Neural cell (in vitro differentiated cells): ENCODE data around the gene RAI2. TPM values are rescaled to one million over a fixed set of nuclear protein-coding genes. Genes with fewer than 3 reads are reported as not detected.

Experiments used
- H2AFZ ChIP-seq: fragments of 200-600, 300-800 bp; sonication (generic), shearing (Covaris generic); 2 replicates; pipeline ENCODE4 v1.6.0; 2014; ENCODE audit warnings: low read depth, mild to moderate bottlenecking, antibody characterized with exemption, low read length, moderate library complexity
- H3F3A ChIP-seq: fragments of 200-600 bp; shearing (Covaris generic); 2 replicates; pipeline ENCODE4 v1.6.1; 2016; ENCODE audit warnings: mild to moderate bottlenecking, moderate library complexity, mixed read lengths, antibody characterized with exemption, low read length; ENCODE audit not compliant: insufficient read depth, poor library complexity, severe bottlenecking
- H3K27ac ChIP-seq: fragments of 200-600, 300-800 bp; sonication (generic), shearing (Covaris generic); 2 replicates; pipeline ENCODE4 v1.5.1; 2014; ENCODE audit warnings: mild to moderate bottlenecking, low read length, moderate library complexity
- H3K27me3 ChIP-seq: fragments of 300-800, 200-600 bp; sonication (generic), shearing (Covaris generic); 2 replicates; pipeline ENCODE4 v1.6.0; 2014; ENCODE audit warnings: mild to moderate bottlenecking, low read depth, low read length, moderate library complexity; ENCODE audit not compliant: insufficient read depth
- H3K36me3 ChIP-seq: fragments of 300-800, 200-600 bp; sonication (generic), shearing (Covaris generic); 2 replicates; pipeline ENCODE4 v1.5.1; 2014; ENCODE audit warnings: mild to moderate bottlenecking, antibody characterized with exemption, low read length, moderate library complexity; ENCODE audit not compliant: insufficient read depth
- H3K4me2 ChIP-seq: fragments of 300-800, 200-600 bp; sonication (generic), shearing (Covaris generic); 2 replicates; pipeline ENCODE4 v1.6.0; 2014; ENCODE audit warnings: mild to moderate bottlenecking, low read length
- H3K4me3 ChIP-seq: fragments of 300-800, 200-600 bp; sonication (generic), shearing (Covaris generic); 2 replicates; pipeline ENCODE4 v1.5.1; 2014; ENCODE audit warnings: mild to moderate bottlenecking, low read length, moderate library complexity
- H3K79me2 ChIP-seq: fragments of 200-600 bp; shearing (Covaris generic); replicated peaks from 2 replicates; pipeline ENCODE4 v1.6.0; 2014; ENCODE audit warnings: mild to moderate bottlenecking, low read length, moderate library complexity; ENCODE audit not compliant: insufficient read depth
- H3K9ac ChIP-seq: fragments of 300-800, 200-600 bp; sonication (generic), shearing (Covaris generic); 2 replicates; pipeline ENCODE4 v1.6.1; 2016; ENCODE audit warnings: mild to moderate bottlenecking, low read length, mixed read lengths
- H3K9me2 ChIP-seq: fragments of 200-600 bp; shearing (Covaris generic); 2 replicates; pipeline ENCODE4 v1.6.1; 2016; ENCODE audit warnings: mild to moderate bottlenecking, low read length, mixed read lengths; ENCODE audit not compliant: insufficient read depth
- H3K9me3 ChIP-seq: fragments of 200-600, 300-800 bp; sonication (generic), shearing (Covaris generic); 2 replicates; pipeline ENCODE4 v1.6.1; 2016; ENCODE audit warnings: mild to moderate bottlenecking, mixed run types, low read length, moderate library complexity, mixed read lengths
- H4K20me1 ChIP-seq: fragments of 200-600 bp; shearing (Covaris generic); 2 replicates; pipeline ENCODE4 v1.6.1; 2016; ENCODE audit warnings: mild to moderate bottlenecking, mixed run types; ENCODE audit not compliant: insufficient read depth
- EP300 ChIP-seq: fragments of 450-650 bp; conservative IDR thresholded peaks from 2 replicates; pipeline ENCODE4 v1.6.1; 2014; ENCODE audit warnings: antibody characterized with exemption, mild to moderate bottlenecking, moderate library complexity; ENCODE audit not compliant: poor library complexity, severe bottlenecking
- EZH2 ChIP-seq: fragments of 200-600, 300-800 bp; shearing (Covaris generic), sonication (generic); IDR thresholded peaks from 2 replicates; pipeline ENCODE4 v1.6.1; 2014; ENCODE audit warnings: antibody characterized with exemption, low read length, borderline replicate concordance, mild to moderate bottlenecking; ENCODE audit not compliant: insufficient read depth, poor library complexity, severe bottlenecking
- MXI1 ChIP-seq: fragments of 450-650 bp; conservative IDR thresholded peaks from 2 replicates; pipeline ENCODE4 v1.6.1; 2014; ENCODE audit warnings: antibody characterized with exemption, mild to moderate bottlenecking; ENCODE audit not compliant: poor library complexity, severe bottlenecking
- POLR2AphosphoS5 ChIP-seq: IDR thresholded peaks from 2 replicates; pipeline ENCODE4 v1.6.1; 2012
- RAD21 ChIP-seq: fragments of 450-650 bp; conservative IDR thresholded peaks from 2 replicates; pipeline ENCODE4 v1.6.1; 2014; ENCODE audit warnings: antibody characterized with exemption, mild to moderate bottlenecking, moderate library complexity
- SMC3 ChIP-seq: fragments of 450-650 bp; conservative IDR thresholded peaks from 2 replicates; pipeline ENCODE4 v1.6.1; 2014; ENCODE audit warnings: antibody characterized with exemption, mild to moderate bottlenecking, moderate library complexity; ENCODE audit not compliant: poor library complexity
- TAF1 ChIP-seq: IDR thresholded peaks from 2 replicates; pipeline ENCODE4 v1.6.1; 2012; ENCODE audit warnings: low read depth
- polyA plus RNA-seq: library from polyadenylated mRNA; depleted of rRNA; stranded (reverse); fragments of >200 nt; gene quantifications from 2 replicates; pipeline ENCODE4 v1.2.3, GENCODE V29; 2014
- TF ChIP-seq, protein P1 (sequence below): IDR thresholded peaks from 2 replicates; pipeline ENCODE4 v1.6.1; 2012; ENCODE audit warnings: borderline replicate concordance
- TF ChIP-seq, protein P2 (sequence below): fragments of 450-650 bp; IDR thresholded peaks from 2 replicates; pipeline ENCODE4 v1.5.1; 2014; ENCODE audit warnings: antibody characterized with exemption, mild to moderate bottlenecking, moderate library complexity; ENCODE audit not compliant: poor library complexity, severe bottlenecking

The RAI2 gene
- polyA plus RNA-seq, 1 donor from 2014 or later: 4.8 TPM

DNA sequence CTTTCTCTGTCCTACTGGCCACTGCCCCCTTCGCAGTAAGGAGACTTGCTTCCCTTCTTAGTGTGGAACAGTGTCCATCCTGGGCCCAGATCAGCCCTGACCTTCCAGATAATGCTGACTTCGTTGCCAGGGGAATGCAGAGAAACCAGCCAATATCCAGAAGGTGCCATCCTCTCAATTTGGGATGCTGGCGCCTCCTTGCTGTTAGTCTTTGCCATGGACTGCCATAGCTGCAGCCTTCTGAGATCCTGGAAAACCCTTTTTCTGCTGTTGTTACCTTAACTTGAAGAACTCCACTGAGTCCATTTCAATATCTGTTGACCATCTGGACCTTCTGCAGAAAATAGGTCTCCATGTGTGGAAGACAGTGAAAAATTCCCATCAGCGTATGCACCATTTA, 21.8 kb downstream of the RAI2 start:
- no peaks in the 10 kb centered on the region for H4K20me1 ChIP-seq
- H3K79me2 ChIP-seq: no peaks in the 10 kb centered on the region
- H3K36me3 ChIP-seq: no peaks in the 10 kb centered on the region
- H3K27me3 ChIP-seq: no peaks in the 10 kb centered on the region
- no peaks in the 10 kb centered on the region for H3K9me3 ChIP-seq
- no peak overlapping the region for H3K4me2 ChIP-seq
- no peaks in the 10 kb centered on the region for H3F3A ChIP-seq
- TF ChIP-seq TAF1 (no peak), SMC3 (no peak), RAD21 (no peak), EZH2 (no peak), POLR2AphosphoS5 (no peak), MXI1 (no peak), EP300 (no peak)
- TF ChIP-seq, protein P1, sequence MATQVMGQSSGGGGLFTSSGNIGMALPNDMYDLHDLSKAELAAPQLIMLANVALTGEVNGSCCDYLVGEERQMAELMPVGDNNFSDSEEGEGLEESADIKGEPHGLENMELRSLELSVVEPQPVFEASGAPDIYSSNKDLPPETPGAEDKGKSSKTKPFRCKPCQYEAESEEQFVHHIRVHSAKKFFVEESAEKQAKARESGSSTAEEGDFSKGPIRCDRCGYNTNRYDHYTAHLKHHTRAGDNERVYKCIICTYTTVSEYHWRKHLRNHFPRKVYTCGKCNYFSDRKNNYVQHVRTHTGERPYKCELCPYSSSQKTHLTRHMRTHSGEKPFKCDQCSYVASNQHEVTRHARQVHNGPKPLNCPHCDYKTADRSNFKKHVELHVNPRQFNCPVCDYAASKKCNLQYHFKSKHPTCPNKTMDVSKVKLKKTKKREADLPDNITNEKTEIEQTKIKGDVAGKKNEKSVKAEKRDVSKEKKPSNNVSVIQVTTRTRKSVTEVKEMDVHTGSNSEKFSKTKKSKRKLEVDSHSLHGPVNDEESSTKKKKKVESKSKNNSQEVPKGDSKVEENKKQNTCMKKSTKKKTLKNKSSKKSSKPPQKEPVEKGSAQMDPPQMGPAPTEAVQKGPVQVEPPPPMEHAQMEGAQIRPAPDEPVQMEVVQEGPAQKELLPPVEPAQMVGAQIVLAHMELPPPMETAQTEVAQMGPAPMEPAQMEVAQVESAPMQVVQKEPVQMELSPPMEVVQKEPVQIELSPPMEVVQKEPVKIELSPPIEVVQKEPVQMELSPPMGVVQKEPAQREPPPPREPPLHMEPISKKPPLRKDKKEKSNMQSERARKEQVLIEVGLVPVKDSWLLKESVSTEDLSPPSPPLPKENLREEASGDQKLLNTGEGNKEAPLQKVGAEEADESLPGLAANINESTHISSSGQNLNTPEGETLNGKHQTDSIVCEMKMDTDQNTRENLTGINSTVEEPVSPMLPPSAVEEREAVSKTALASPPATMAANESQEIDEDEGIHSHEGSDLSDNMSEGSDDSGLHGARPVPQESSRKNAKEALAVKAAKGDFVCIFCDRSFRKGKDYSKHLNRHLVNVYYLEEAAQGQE: no peak
- TF ChIP-seq, protein P2, sequence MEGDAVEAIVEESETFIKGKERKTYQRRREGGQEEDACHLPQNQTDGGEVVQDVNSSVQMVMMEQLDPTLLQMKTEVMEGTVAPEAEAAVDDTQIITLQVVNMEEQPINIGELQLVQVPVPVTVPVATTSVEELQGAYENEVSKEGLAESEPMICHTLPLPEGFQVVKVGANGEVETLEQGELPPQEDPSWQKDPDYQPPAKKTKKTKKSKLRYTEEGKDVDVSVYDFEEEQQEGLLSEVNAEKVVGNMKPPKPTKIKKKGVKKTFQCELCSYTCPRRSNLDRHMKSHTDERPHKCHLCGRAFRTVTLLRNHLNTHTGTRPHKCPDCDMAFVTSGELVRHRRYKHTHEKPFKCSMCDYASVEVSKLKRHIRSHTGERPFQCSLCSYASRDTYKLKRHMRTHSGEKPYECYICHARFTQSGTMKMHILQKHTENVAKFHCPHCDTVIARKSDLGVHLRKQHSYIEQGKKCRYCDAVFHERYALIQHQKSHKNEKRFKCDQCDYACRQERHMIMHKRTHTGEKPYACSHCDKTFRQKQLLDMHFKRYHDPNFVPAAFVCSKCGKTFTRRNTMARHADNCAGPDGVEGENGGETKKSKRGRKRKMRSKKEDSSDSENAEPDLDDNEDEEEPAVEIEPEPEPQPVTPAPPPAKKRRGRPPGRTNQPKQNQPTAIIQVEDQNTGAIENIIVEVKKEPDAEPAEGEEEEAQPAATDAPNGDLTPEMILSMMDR: no peak
- H3K27ac ChIP-seq: no peak overlapping the region
- H3K9ac ChIP-seq: no peak overlapping the region
- H3K9me2 ChIP-seq: no peaks in the 10 kb centered on the region
- H3K4me3 ChIP-seq: no peak overlapping the region
- no peak overlapping the region for H2AFZ ChIP-seq

DNA sequence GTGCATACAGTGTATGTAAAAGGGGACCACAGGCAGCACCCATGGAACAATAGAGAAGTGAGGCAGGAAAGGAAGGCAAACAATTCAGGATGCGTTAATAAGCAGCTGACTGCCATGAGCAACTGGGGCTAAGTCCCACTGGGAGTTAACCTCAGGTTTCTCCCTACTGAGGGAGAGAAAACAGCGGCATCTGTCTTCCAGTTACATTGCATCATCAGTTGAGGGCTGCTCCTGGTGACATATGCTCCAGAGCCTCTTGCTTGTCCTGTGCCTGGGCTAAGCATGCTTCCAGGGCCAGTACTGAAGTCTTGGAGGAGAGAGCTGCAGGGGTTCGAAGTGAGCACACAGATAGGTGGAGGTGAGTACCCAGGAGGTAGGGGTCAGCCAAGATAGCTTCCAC, 24.3 kb downstream of the RAI2 start:
- no peaks in the 10 kb centered on the region for H3K9me3 ChIP-seq
- H3K27ac ChIP-seq: no peak overlapping the region
- no peak overlapping the region for H3K9ac ChIP-seq
- H3K4me2 ChIP-seq: no peak overlapping the region
- no peak overlapping the region for H2AFZ ChIP-seq
- no peaks in the 10 kb centered on the region for H3K36me3 ChIP-seq
- no peak for TF ChIP-seq RAD21
- TF ChIP-seq TAF1: no peak
- H3K27me3 ChIP-seq: no peaks in the 10 kb centered on the region
- H4K20me1 ChIP-seq: no peaks in the 10 kb centered on the region
- H3K79me2 ChIP-seq: no peaks in the 10 kb centered on the region
- H3K4me3 ChIP-seq: no peak overlapping the region
- no peaks in the 10 kb centered on the region for H3K9me2 ChIP-seq
- no peaks in the 10 kb centered on the region for H3F3A ChIP-seq

DNA sequence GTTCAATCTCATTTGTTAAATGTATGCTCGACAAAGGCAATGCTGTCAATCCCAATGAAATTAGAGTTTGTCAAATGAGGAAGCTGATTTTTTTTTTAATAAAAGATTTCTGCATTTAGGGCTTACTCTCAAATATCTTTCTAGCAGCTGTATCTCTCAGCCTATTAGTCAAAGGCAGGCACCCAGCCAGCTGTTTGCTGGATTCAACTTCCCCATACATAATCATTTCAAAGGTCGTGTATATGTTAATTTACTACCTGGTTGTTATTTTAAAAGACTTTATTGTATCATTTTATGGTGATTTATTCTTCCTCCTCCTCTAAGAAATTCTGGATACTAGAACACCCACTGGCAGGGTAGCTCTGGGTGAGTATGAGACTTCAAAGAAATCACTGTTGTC, 27.1 kb downstream of the RAI2 start:
- H3F3A ChIP-seq: no peaks in the 10 kb centered on the region
- TF ChIP-seq TAF1: no peak
- TF ChIP-seq MXI1: no peak
- TF ChIP-seq, protein P2: no peak
- no peak for TF ChIP-seq EP300
- TF ChIP-seq RAD21: no peak
- no peak for TF ChIP-seq POLR2AphosphoS5
- no peak for TF ChIP-seq EZH2
- no peak for TF ChIP-seq SMC3
- no peaks in the 10 kb centered on the region for H4K20me1 ChIP-seq
- no peak overlapping the region for H3K9ac ChIP-seq
- H3K4me3 ChIP-seq: no peak overlapping the region
- H3K9me3 ChIP-seq: no peaks in the 10 kb centered on the region
- no peaks in the 10 kb centered on the region for H3K36me3 ChIP-seq
- H3K79me2 ChIP-seq: no peaks in the 10 kb centered on the region
- H3K27ac ChIP-seq: no peak overlapping the region
- H3K4me2 ChIP-seq: no peak overlapping the region
- H3K27me3 ChIP-seq: no peaks in the 10 kb centered on the region
- no peak overlapping the region for H2AFZ ChIP-seq
- no peaks in the 10 kb centered on the region for H3K9me2 ChIP-seq
